ENCODE data around the gene TVP23C. TPM values are rescaled to one million over a fixed set of nuclear protein-coding genes. Genes with fewer than 3 reads are reported as not detected.
A peak's percentile ranks its signal among the peaks of the same experiment; 100 is the strongest.

Gene TVP23C
- total RNA-seq, 4 donors from 2014 or later: 8.4 to 24.0 (median 14.5) TPM

DNA sequence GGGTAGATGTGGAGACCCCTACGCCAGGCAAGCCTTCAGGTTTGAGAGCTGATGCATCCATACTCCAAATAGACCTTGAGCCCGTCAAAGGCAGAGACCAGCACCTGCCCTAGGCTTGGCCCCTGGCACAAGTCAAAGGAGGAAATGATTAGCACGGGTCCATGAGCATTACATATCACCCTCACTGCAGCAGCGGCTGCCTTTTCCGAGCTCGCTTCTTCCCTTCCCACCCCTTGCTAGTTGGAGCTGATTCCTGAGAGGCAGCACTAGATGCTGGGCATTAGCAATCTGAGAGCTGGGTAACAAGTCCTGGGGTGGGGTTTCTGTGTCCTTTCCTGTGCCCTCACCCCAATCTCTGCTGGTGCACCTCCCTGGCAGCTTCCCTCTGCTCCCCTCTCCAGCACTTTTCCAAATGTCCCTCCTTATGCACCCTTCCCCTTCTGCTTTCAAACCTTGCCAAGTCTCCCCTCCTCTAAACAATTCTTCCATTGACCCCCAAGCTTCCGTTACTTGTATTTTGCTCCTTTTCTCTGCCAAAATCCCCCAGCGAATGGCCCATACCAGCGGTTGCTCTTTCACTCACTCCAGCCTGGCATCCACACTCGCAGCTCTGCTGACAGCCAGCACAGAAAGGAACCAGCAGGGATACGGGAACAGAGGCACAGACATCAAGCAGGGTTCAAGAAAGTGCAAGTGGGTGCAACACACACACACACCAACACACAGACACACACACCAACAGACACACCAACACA is 98.9 kb downstream of the TVP23C start:
- ATAC-seq (ENCODE audit: low FRiP score) (no peak), DNase-seq (ENCODE audit: low spot score) (no peak)
- TF ChIP-seq CTCF (IDR thresholded peaks at IDR 0.05): no peak

DNA sequence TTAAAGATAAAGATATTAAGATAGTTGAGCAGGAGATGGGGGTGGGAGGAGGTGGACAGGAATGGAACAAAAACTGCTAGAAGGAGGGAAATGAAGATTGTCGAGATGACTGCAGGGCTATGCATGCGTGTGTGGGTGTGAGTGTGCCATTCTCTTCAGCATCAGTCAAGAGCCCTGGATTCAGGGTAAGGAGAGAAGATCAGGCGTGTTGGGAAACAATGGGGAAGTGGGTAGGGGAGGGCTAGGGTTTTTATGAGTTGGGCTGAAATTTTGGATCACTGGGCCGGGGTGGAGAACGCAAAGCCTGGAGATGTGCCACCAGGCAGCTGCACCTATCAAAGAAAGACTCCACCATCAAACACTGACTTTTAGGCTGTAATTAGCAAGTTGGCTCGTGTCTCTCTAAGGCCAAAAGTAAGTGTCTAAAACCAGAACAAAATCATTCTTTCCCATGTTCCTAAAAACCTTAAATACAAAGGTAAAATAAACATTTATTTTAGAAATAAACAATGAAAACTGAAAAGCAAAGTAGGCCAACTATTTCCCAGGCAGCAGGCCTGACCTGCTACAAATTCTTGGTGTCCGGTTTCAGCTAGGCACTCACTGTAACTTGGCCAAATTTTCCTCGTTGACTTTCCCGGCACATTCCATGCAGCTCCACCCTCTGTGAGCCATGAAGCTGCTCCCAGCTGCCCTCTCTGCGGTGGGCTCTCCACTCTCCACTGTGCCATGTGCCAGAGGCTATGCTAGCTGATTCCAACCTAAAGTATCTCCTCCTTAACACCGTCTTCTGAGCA is 100.1 kb downstream of the TVP23C start:
- no peak for TF ChIP-seq CTCF (IDR thresholded peaks at IDR 0.05)
- DNase-seq (ENCODE audit: low spot score) (no peak), ATAC-seq (ENCODE audit: low FRiP score) (peak; percentile 82)

GRCh38 chr17:15457723-15458094 is 105.6 kb downstream of the TVP23C start:
- no peak for ATAC-seq (ENCODE audit: low FRiP score)

GRCh38 chr17:15456972-15457722 is 106.1 kb downstream of the TVP23C start:
- no peak for TF ChIP-seq CTCF (IDR thresholded peaks at IDR 0.05)
- DNase-seq (ENCODE audit: low spot score) (no peak), ATAC-seq (ENCODE audit: low FRiP score) (peak; percentile 75)

More at GRCh38 chr17:15457723-15458094, 105.6 kb downstream of the TVP23C start:
- no peak for DNase-seq (ENCODE audit: low spot score)
- no peak for TF ChIP-seq CTCF (IDR thresholded peaks at IDR 0.05)

GRCh38 chr17:15456496-15456895 is 106.8 kb downstream of the TVP23C start:
- DNase-seq (ENCODE audit: low spot score) (no peak), ATAC-seq (ENCODE audit: low FRiP score) (no peak)
- no peak for TF ChIP-seq CTCF (IDR thresholded peaks at IDR 0.05)

- no peak for DNase-seq (ENCODE audit: low spot score)
- no peak for ATAC-seq (ENCODE audit: low FRiP score)
- TF ChIP-seq CTCF (IDR thresholded peaks at IDR 0.05): no peak
Measured at GRCh38 chr17:15454346-15454745, 108.9 kb downstream of the TVP23C start.

All from omental fat pad (tissue), 4 donors.